Type B pancreatic cell (in vitro differentiated cells): ENCODE results near the gene LY6G6C. TPM values are rescaled to one million over a fixed set of nuclear protein-coding genes. Genes with fewer than 3 reads are reported as not detected.
A peak's percentile ranks its signal among the peaks of the same experiment; 100 is the strongest.

Experiments
- DNase-seq: peaks from one replicate; pipeline ENCODE4 v3.0.0; 2021; ENCODE audit warnings: mixed read lengths; ENCODE audit not compliant: unreplicated experiment; ENCODE audit errors: extremely low spot score
- H3K27ac Mint-ChIP-seq: 2 replicates; pipeline ENCODE4 v1.8.0; 2021; ENCODE audit warnings: mild to moderate bottlenecking, mixed read lengths
- H3K27me3 Mint-ChIP-seq: 2 replicates; pipeline ENCODE4 v1.8.0; 2021; ENCODE audit warnings: mixed read lengths
- H3K36me3 Mint-ChIP-seq: 2 replicates; pipeline ENCODE4 v1.8.0; 2021; ENCODE audit warnings: mixed read lengths
- H3K4me1 Mint-ChIP-seq: one replicate; pipeline ENCODE4 v1.8.0; 2021; ENCODE audit warnings: mixed read lengths; ENCODE audit not compliant: unreplicated experiment
- H3K4me3 Mint-ChIP-seq: 2 replicates; pipeline ENCODE4 v1.8.0; 2021; ENCODE audit warnings: mild to moderate bottlenecking, mixed read lengths
- H3K9me3 Mint-ChIP-seq: 2 replicates; pipeline ENCODE4 v1.8.0; 2021; ENCODE audit warnings: mixed read lengths
- total RNA-seq: library from RNA; stranded (reverse); gene quantifications from 2 replicates; pipeline ENCODE4 v1.2.1, GENCODE V29; 2021; ENCODE audit warnings: low replicate concordance
- TF ChIP-seq, protein P1 (sequence below): fragments of 200-600 bp; sonication (generic); conservative IDR thresholded peaks from 2 replicates; pipeline ENCODE4 v1.5.0; 2021; ENCODE audit warnings: antibody characterized with exemption, mild to moderate bottlenecking

Gene LY6G6C
- total RNA-seq, 1 donor from 2014 or later: 2.5 TPM

DNA sequence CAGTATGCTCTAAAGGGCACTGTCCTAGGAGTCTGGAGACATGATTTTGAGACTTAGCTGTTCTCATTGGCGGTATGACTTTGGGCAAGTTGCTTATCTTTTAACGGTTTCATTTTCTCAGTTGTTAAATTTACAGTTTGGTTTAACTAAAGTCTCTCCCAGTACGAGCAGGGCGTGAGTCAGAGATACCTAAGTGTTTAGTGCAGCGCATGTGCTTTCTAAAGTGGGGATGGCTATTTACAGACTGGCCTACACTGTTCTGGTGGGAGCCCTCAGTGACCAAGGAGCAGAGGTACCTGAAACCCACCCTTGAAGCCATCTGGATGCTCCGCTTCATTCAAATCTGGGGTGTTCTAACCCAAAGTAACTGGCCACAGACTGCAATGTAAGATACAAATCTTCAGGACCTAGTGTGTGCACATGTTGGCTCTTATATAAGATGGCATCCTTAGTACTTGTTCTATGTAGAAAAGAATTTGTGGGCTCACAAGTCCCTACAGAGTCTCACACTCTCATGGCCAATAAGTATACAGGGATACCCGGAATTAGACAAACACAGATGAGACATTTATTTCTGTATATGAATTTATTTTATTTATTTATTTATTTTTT lies 29.0 kb upstream of the LY6G6C start:
- Mint-ChIP-seq H3K4me3 (no peak overlapping the region), H3K36me3 (peaks cover 4% of the 10 kb centered on the region), H3K9me3 (no peaks in the 10 kb centered on the region), H3K27me3 (no peaks in the 10 kb centered on the region), H3K4me1 (peaks cover 5% of the 10 kb centered on the region), H3K27ac (no peak overlapping the region)
- no peak for DNase-seq
- TF ChIP-seq, protein P1, sequence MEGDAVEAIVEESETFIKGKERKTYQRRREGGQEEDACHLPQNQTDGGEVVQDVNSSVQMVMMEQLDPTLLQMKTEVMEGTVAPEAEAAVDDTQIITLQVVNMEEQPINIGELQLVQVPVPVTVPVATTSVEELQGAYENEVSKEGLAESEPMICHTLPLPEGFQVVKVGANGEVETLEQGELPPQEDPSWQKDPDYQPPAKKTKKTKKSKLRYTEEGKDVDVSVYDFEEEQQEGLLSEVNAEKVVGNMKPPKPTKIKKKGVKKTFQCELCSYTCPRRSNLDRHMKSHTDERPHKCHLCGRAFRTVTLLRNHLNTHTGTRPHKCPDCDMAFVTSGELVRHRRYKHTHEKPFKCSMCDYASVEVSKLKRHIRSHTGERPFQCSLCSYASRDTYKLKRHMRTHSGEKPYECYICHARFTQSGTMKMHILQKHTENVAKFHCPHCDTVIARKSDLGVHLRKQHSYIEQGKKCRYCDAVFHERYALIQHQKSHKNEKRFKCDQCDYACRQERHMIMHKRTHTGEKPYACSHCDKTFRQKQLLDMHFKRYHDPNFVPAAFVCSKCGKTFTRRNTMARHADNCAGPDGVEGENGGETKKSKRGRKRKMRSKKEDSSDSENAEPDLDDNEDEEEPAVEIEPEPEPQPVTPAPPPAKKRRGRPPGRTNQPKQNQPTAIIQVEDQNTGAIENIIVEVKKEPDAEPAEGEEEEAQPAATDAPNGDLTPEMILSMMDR: no peak

DNA sequence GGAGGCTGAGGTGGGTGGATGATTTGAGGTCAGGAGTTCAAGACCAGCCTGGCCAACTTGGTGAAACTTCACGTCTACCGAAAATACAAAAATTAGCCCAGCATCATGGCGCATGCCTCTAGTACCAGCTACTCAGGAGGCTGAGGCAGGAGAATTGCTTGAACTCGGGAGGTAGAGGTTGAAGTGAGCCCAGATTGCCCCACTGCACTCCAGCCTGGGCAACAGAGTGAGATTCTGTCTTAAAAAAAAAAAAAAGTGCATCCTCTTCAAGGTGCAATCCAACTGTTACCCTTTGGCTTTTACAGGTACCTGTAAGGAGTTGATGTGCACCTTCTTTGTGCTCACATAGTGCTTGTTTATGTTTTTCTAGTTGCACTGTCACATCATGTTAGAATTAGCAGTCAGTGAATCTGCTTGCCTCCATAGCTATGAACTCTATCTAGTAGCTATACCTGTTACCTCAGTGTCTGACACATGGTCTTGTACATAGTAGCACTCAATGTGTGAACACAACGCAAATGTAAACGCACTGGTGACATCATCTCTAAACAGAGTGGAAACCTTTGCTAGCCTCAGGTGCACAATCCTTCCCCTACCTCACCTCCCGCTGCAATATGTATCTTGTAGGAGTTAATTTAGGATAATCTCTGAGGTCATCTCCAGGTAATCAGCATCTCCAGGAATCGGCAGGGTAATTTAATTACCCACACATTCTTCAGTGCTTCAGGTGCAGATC lies 27.9 kb upstream of the LY6G6C start:
- Mint-ChIP-seq H3K9me3 (no peaks in the 10 kb centered on the region), H3K27me3 (no peaks in the 10 kb centered on the region), H3K36me3 (peaks cover 4% of the 10 kb centered on the region), H3K4me3 (no peak overlapping the region), H3K27ac (no peak overlapping the region), H3K4me1 (peaks cover 11% of the 10 kb centered on the region)
- DNase-seq: no peak
- TF ChIP-seq, protein P1: no peak

DNA sequence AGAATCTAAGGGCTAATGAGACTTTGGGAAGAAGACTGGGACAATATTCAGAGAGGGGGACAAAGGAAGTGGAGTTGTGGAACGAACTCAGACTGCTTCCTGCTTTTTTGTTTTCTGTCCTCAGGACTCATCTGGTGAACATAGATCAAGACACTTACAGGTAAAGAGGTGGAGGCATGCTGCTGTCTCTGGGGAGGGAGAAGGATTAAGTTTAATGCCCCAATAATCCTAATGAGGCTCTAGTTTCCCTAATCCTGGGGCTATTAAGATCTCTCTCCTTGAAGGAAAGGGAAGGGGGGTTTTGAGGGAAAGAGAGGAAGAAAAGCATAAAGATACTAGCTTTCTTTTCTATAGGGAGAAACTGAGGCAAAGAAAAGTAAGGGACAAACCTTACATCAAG lies 22.9 kb upstream of the LY6G6C start:
- Mint-ChIP-seq H3K4me1 (peaks cover 27% of the 10 kb centered on the region), H3K27me3 (no peaks in the 10 kb centered on the region), H3K27ac (peak overlapping the region; percentile 46), H3K9me3 (no peaks in the 10 kb centered on the region), H3K36me3 (peaks cover 8% of the 10 kb centered on the region), H3K4me3 (no peak overlapping the region)
- DNase-seq: no peak
- TF ChIP-seq, protein P1: no peak

DNA sequence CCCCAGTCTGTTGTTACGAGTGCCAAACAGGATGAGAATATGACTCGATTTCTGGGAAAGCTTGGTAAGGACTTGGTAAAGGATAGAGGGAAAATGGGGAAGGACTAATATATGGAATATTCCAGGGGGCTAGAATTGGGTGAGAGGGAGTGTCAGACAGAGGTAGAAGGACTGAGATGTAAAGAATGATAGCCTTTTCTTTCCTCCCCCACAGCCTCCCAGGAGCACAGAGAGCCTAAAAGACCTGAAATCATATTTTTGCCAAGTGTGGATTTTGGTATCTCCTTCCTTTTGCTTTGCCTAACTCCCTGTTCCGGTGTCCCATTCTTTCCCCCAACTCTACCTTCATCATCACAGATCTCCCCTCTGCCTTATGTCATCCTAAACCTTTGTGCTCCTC lies 21.3 kb upstream of the LY6G6C start:
- peaks cover 8% of the 10 kb centered on the region for H3K36me3 Mint-ChIP-seq
- no peak for DNase-seq
- H3K9me3 Mint-ChIP-seq: no peaks in the 10 kb centered on the region
- H3K27me3 Mint-ChIP-seq: no peaks in the 10 kb centered on the region
- H3K4me1 Mint-ChIP-seq: peaks cover 39% of the 10 kb centered on the region
- H3K4me3 Mint-ChIP-seq: peak overlapping the region; percentile 10
- no peak overlapping the region for H3K27ac Mint-ChIP-seq
- TF ChIP-seq, protein P1: no peak

DNA sequence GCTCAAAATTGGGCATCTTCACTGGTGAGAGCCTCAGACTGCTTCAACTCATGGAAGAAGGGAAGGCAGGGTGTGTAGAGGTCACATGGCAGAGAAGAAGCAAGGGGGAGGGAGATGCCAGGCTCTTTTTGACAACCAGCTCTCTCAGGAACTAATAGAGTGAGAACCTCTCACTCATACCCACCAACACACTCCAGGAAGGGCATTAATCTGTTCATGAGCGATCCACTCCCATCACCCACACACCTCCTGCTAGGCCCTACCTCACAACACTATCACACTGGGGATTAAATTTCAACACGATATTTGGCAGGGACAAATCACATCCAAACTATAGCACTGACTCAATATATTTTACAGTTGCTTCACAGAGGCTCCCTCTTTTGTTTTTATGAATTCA lies 20.3 kb upstream of the LY6G6C start:
- peak overlapping the region; percentile 47 for H3K4me3 Mint-ChIP-seq
- H3K4me1 Mint-ChIP-seq: peaks cover 41% of the 10 kb centered on the region
- H3K27ac Mint-ChIP-seq: no peak overlapping the region
- no peak for DNase-seq
- TF ChIP-seq, protein P1: no peak
- H3K27me3 Mint-ChIP-seq: no peaks in the 10 kb centered on the region
- no peaks in the 10 kb centered on the region for H3K9me3 Mint-ChIP-seq
- peaks cover 5% of the 10 kb centered on the region for H3K36me3 Mint-ChIP-seq
